Hematopoietic multipotent progenitor cell treated with erythropoietin and hydrocortisone succinate and interleukin-3 and kit ligand, for 17 days (in vitro differentiated cells): Measurements from ENCODE around the gene HSD17B2.
"Not testable (repeated sequence)": the region's sequence is repeated elsewhere in the genome, so short reads cannot be mapped to it uniquely, and the experiment has no call there.

Experiments used
- DNase-seq: peaks from one replicate; pipeline ENCODE4 v3.0.0-alpha.2; 2015; ENCODE audit warnings: low spot score

Gene HSD17B2

GRCh38 chr16:82034981-82035612 lies at the start of gene HSD17B2:
Gene HSD17B2 (plus strand): TSS chr16:82035253. CDS start chr16:82035425, 172 bp downstream.
- no peak for DNase-seq

DNA sequence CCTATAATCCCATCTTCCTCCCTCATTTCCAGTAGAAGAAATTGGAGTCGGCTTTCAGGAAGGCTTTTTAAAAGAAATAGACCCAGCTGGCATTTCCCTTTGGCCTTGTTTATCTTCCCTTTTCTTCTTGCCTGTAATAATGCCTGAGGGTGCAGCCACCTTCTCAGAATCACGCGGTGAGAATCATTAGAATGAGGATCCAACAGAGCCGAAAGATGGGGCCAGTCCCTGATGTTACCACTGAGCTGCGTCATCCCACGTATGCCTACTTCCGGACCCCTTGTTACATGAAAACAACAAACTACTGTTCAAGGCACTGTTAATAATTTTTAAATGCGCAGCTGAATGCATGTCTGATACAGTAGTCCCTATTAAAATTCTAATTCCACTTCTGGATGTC lies 47.9 kb upstream of the HSD17B2 start:
- DNase-seq = no peak

GRCh38 chr16:81987706-81988105 lies 47.3 kb upstream of the HSD17B2 start:
- DNase-seq = no peak

DNA sequence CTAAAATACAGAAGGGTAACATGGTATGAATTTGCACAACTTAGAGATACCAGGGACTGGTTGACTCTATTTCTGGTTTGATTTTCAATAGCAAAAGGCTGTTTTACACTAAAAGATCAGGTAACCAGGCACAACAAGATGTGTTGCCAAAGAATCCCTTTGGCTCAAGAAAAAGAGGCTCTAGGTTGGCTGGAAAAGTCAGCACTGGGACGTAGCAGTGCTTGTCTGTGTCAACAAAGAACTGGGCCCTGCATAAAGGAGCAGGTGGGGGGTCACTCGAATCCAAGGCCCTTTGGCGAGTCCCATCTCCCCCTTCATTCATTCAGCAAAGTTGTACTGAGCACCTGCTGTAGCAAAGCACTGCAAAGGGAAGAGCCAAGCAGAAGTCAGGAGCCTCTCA lies 42.2 kb upstream of the HSD17B2 start:
- DNase-seq = no peak

- DNase-seq = no peak
Measured at GRCh38 chr16:81994485-81994884, 40.6 kb upstream of the HSD17B2 start.

DNA sequence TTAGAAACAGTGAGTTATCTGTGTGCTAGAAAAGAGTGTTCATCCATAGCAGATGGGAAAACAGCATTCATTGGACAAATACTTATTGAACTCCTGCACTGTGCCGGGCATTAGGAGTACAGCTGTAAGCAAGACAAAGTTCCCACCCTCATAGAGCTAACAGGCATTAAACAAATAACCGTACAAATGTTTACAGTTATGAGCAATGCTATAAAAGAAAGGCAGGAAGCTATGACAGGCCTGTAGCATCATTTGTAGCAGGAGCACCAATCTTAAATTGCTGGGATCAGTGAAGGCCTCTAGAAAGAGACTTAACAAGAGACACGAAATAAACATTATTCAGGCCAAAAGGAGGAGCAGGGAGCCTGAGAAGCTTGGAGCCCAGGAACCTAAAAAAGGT lies 39.4 kb upstream of the HSD17B2 start:
- DNase-seq = no peak

DNA sequence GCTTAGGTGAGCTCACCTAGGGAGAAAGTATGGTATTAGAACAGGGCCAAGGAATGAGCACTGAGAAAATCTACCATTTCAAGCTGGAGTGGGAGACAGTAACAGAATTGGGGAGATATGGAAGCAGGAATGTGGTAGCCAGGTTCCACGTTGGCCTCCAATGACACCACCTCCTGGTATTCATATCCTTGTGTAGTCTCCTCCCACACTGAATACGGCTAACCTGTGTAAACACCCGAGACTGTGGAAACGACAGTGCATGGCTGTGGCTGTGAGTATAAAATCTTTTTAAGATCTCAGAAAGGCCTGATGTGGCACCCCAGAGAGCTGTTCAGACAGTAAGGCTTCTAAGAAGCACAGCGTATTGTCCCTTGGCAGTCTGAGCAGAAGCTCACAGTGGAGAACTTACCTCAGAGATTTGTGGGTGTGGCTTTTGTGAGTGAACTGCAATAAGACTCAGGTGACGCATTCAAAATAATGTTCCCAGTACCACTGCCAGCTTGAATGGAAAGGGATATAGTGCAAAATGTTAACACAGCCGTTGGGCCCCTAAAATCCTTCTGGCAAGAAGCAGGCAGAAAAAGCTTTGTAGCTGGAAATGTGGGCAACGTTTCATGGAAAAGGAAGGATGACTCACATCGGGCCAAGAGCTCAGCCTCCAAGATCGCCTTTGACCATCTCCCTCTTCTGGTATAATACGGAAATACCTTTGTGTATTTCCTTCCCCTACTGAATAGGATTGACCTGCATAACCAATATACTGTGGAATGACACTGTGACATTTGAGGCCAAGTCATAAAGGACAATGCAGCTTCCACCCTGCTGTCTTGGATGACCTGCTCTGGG lies 38.2 kb upstream of the HSD17B2 start:
- no peak for DNase-seq

DNA sequence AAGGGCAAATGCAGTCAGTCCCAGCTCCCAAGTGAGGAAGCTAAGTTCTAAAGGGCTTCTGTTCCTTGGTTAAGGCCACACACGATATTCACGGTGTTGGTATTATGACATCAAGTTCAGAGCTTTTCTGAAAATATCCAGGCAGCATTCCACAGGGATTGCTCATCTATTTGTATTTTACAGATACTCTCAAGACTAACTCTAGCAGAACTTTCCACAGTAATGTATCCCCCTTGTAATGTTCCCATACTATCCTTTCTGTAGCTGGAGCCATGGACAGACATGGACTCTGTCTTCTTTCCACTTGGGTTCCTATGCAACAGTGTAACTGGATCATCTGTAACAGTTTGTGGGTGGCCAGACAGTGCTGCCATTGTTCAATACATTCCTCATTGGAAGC lies 37.3 kb upstream of the HSD17B2 start:
- no peak for DNase-seq

- no peak for DNase-seq
Measured at GRCh38 chr16:82002831-82003230, 32.2 kb upstream of the HSD17B2 start.

DNA sequence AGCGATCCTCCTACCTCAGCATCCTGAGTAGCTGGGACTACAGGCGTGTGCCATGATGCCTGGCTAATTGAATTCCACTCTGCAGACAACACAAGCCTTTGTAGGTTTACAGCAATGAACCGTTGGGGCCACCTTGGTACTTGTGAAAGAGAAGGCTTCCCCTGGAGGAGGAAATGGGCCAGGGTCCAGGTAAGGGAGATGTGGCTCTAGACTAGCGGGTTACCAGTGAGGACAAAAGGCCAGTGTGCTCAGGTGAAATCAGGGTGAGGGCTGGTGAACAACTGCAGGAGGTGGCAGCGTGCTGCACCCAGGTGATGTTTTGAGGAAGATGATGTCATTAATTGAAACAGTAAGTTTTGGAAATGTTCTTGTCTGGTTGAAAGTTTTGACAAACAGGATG lies 30.5 kb upstream of the HSD17B2 start:
- DNase-seq = no peak

DNA sequence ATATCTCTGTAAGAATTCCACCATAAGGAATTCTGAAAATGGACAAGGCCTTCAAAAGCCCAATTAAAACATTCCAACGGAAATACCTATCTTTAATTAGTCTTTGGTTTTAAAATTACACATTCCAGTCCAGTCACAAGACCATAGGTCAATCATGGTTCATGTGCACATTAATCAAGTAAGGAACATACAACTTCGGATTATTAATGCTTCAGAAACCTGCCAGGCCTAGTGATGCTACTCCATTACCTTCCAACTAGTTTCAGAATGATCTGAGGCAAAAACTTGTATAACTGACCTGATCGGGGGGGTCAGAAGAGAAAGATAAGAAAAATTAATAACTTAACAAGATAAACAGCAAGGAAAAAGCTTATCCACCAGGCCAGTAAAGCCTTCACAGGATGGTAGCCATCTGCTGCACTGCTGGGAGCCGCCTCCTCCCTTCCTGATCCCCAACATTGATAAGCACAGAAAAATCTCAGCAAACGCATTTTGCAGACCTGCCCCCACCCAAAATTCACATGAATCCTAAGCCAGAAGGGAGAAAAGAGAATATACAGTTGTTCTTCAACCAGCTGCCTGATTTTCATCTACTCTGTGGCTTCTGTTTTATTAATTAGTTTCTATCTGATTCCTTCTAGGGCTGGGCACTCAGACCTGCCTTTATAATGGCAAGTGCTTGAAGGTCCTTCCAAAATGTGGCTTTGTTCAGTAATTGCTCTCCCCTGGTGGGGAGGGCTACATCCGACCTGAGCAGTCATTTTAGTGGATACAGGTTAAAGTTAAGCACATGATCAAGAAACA lies 29.8 kb upstream of the HSD17B2 start:
- DNase-seq = no peak

GRCh38 chr16:82006036-82006435 lies 29.0 kb upstream of the HSD17B2 start:
- no peak for DNase-seq

GRCh38 chr16:82007189-82007588 lies 27.9 kb upstream of the HSD17B2 start:
- DNase-seq = no peak

- DNase-seq = no peak
Measured at GRCh38 chr16:82008957-82009592, 26.0 kb upstream of the HSD17B2 start.

DNA sequence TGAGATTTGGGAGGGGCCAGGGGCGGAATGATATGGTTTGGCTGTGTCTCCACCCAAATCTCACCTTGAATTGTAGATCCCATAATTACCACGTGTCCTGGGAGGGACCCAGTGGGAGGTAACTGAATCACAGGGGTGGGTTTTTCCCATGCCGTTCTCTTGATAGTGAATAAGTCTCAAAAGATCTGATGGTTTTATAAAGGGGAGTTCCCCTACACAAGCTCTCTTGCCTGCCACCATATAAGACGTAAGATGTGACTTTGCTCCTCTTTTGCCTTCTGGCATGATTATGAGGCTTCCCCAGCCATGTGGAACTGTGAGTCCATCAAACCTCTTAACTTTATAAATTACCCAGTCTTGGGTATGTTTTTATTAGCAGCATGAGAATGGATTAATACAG lies 25.3 kb upstream of the HSD17B2 start:
- DNase-seq = not testable (repeated sequence)

DNA sequence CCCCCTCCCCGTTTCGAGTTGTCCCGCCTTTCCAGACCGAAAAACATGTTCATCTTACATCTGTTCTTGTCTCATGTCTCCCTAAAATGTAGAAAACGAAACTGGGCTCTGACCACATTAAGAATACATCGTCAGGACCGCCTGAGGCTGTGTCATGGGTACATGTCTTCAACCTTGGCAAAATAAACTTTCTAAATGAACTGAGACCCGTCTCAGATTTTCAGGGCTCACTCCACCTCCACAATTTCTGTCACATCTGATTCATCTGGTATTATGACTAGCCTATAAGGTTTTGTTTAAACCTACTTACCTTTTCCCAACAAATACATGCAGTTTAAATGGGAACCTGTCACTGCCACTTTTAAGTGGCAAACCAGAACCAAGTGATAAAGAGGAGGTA lies 24.4 kb upstream of the HSD17B2 start:
- no peak for DNase-seq

GRCh38 chr16:82011199-82011641 lies 23.8 kb upstream of the HSD17B2 start, which contains the start of gene SDR42E1:
Gene SDR42E1 (minus strand): TSS chr16:82011470. CDS start chr16:82000858, 10,612 bp downstream.
- no peak for DNase-seq

GRCh38 chr16:82013139-82013538 lies 21.9 kb upstream of the HSD17B2 start:
- DNase-seq = no peak

- DNase-seq = no peak
Measured at GRCh38 chr16:82016263-82016662, 18.8 kb upstream of the HSD17B2 start.

- no peak for DNase-seq
Measured at GRCh38 chr16:82016964-82017363, 18.1 kb upstream of the HSD17B2 start.

DNA sequence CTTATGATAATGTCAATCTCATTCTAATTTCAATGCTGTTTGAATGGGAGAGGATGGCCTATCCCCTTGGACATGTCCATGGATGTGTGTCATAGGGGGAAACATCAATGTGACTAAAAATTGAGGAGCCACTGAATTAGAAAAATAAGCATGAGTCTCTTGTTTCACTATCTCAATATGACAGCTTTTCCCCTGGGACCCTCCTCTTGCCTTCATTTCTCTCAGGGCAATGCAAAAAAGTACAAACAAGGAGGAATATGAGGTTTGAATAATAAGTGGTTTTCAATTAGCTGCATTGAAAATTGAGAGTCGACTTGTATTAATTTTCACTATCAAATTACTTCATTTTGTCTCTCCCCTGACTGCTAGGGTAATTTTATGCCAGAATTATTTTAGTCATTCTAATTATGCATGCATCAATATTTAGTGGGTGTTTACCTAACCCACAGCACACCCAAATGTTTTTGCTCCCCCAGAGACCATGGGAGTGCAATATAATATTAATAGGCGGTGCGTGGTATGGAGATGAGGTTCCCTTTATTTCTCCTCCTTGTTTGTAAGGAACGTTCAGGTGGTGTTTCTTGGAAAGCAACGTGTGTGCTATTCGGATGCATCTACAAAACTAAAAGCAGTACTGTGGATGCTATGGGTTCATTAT lies 17.0 kb upstream of the HSD17B2 start:
- no peak for DNase-seq

- DNase-seq = no peak
Measured at GRCh38 chr16:82019535-82019934, 15.5 kb upstream of the HSD17B2 start.
